ENCODE results near the gene CPVL. TPM values are rescaled to one million over a fixed set of nuclear protein-coding genes. Genes with fewer than 3 reads are reported as not detected.

The CPVL gene
- total and polyA plus RNA-seq, 2 of the 4 experiments (the other 2 are of a cell fraction) = not detected

GRCh38 chr7:29022291-29022988 is 123.9 kb downstream of the CPVL start:
- ChIA-PET POLR2A (ENCODE audit: unreplicated experiment) (no interaction called here), CTCF (no interaction called here)
- H4K20me1 ChIP-seq (ENCODE audit: insufficient read depth, low read length) = no peaks in the 10 kb centered on the region
- no peaks in the 10 kb centered on the region for H3K27me3 ChIP-seq (ENCODE audit: control insufficient read depth, insufficient read depth, low read length)
- H4K91ac ChIP-seq (ENCODE audit: insufficient read depth, low read depth, low read length) = no peak overlapping the region
- H4K5ac ChIP-seq (ENCODE audit: low read depth, low read length) = no peak overlapping the region
- no peak overlapping the region for H3K23ac ChIP-seq (ENCODE audit: low read depth, low read length)
- dilution Hi-C loops (cut with HindIII; ENCODE audit: low sequenced_read_pairs, unreplicated experiment) = no loop called here
- H3K9me3 ChIP-seq (ENCODE audit: control insufficient read depth, insufficient read depth, low read length) = no peaks in the 10 kb centered on the region
- H2AFZ ChIP-seq (replicated peaks; ENCODE audit: low read length, poor library complexity) = peak overlapping the region; percentile 37
- H3K27ac ChIP-seq (ENCODE audit: insufficient read depth, low read length) = no peak overlapping the region
- H3K4me1 ChIP-seq (ENCODE audit: control insufficient read depth, insufficient read depth, low read length) = no peaks in the 10 kb centered on the region
- H2BK5ac ChIP-seq (ENCODE audit: low read depth, low read length, poor library complexity, severe bottlenecking) = no peak overlapping the region
- H3K56ac ChIP-seq (ENCODE audit: extremely low read depth, insufficient read depth, low read length) = no peak overlapping the region
- H3K9me1 ChIP-seq (ENCODE audit: insufficient read depth, low read length) = no peaks in the 10 kb centered on the region
- no peak overlapping the region for H3K9ac ChIP-seq (ENCODE audit: low read depth, low read length)
- H2AK9ac ChIP-seq (replicated peaks; ENCODE audit: low read depth, low read length, poor library complexity) = no peak overlapping the region
- H3K18ac ChIP-seq (ENCODE audit: low read depth, low read length) = no peak overlapping the region
- intact Hi-C loops (cut with micrococcal nuclease) = no loop called here
- H3K4me3 ChIP-seq (ENCODE audit: insufficient read depth, low read depth, low read length) = no peak overlapping the region
- no peak overlapping the region for H2BK15ac ChIP-seq (ENCODE audit: low read depth, low read length)
- in situ Hi-C loops (cut with MboI; ENCODE audit: low sequenced_read_pairs) = no loop called here
- no peak overlapping the region for H2AK5ac ChIP-seq (ENCODE audit: low read depth, low read length)
- WGBS, 2 experiments (ENCODE audit: extremely low coverage in 2 of 2, insufficient read length in 1 of 2) = 0% methylated on average over 1 of the region's 6 CpGs; no CpG with 5 or more reads in 1 of the 2 experiments
- TF ChIP-seq BHLHE40 (IDR thresholded peaks at IDR 0.05; ENCODE audit: low read depth, low read length) (no peak), RAD21 (IDR thresholded peaks at IDR 0.05; ENCODE audit: low read length) (no peak)
- no TSS peak for BruUV-seq (replicated peaks)
- no peak overlapping the region for H4K8ac ChIP-seq (ENCODE audit: low read depth in 2 of 2, low read length in 2 of 2)
- no peak overlapping the region for H2BK20ac ChIP-seq (ENCODE audit: low read depth, low read length)
- DNase-seq (no peak), ATAC-seq (ENCODE audit: low read depth) (no peak)
- no peaks in the 10 kb centered on the region for H3K79me1 ChIP-seq (ENCODE audit: low read depth in 1 of 2, low read length in 2 of 2)
- no peaks in the 10 kb centered on the region for H3K36me3 ChIP-seq (ENCODE audit: control insufficient read depth, insufficient read depth, low read length)
- H3K4ac ChIP-seq (ENCODE audit: low read depth, low read length) = no peak overlapping the region
- no peak overlapping the region for H2BK120ac ChIP-seq (ENCODE audit: low read depth, low read length)
- H3K4me2 ChIP-seq (ENCODE audit: low read depth, low read length) = no peak overlapping the region
- no peak overlapping the region for H3K14ac ChIP-seq (replicated peaks; ENCODE audit: low read depth, low read length)

All from IMR-90 (cell line).